ENCODE results near the gene TMEM168.

Gene TMEM168

GRCh38 chr7:112723416-112723815, 66.8 kb downstream of the TMEM168 start:
- in situ Hi-C loops (cut with MboI; ENCODE audit: low sequenced_read_pairs): no loop called here

GRCh38 chr7:112721366-112721765, 68.8 kb downstream of the TMEM168 start:
- in situ Hi-C loops (cut with MboI; ENCODE audit: low sequenced_read_pairs): no loop called here

GRCh38 chr7:112715525-112715924, 74.7 kb downstream of the TMEM168 start:
- in situ Hi-C loops (cut with MboI; ENCODE audit: low sequenced_read_pairs): no loop called here

- in situ Hi-C loops (cut with MboI; ENCODE audit: low sequenced_read_pairs): no loop called here
These were observed 75.3 kb downstream of the TMEM168 start for GRCh38 chr7:112714917-112715316.

All from hTERT RPE-1 (cell line).